Inflammatory macrophage treated with lipopolysaccharide for 1 hour (primary cell): ENCODE results near the gene BBS7.

ENCODE experiments used
- DNase-seq, 2 donors: peaks; one replicate each; pipeline ENCODE4 v3.0.0-alpha.2; 2020 to 2022

The BBS7 gene

GRCh38 chr4:121824171-121824527 lies 46.1 kb downstream of the BBS7 start:
- no peak for DNase-seq

- DNase-seq: peak; percentile 95 to 98
Observed at GRCh38 chr4:121823505-121824170, 46.6 kb downstream of the BBS7 start, which contains the start of gene CCNA2. Gene CCNA2, minus strand, starts transcription at chr4:121823883. Its CDS starts 255 bp downstream, at chr4:121823628.

- peak; percentile 48 to 52 for DNase-seq
Observed at GRCh38 chr4:121822796-121823504, 47.3 kb downstream of the BBS7 start.

GRCh38 chr4:121822047-121822446 lies 48.2 kb downstream of the BBS7 start:
- DNase-seq: no peak

- DNase-seq: no peak
Observed at GRCh38 chr4:121819216-121819965, 50.9 kb downstream of the BBS7 start.

GRCh38 chr4:121818215-121818614 lies 52.1 kb downstream of the BBS7 start:
- no peak for DNase-seq

GRCh38 chr4:121817701-121818100 lies 52.6 kb downstream of the BBS7 start:
- no peak for DNase-seq

GRCh38 chr4:121817006-121817405 lies 53.3 kb downstream of the BBS7 start:
- no peak for DNase-seq

- DNase-seq: no peak
Observed at GRCh38 chr4:121814756-121815155, 55.5 kb downstream of the BBS7 start.

GRCh38 chr4:121811122-121811521 lies 59.2 kb downstream of the BBS7 start:
- no peak for DNase-seq

GRCh38 chr4:121806411-121806810 lies 63.9 kb downstream of the BBS7 start:
- DNase-seq: no peak

- no peak for DNase-seq
Observed at GRCh38 chr4:121801715-121802075, 68.6 kb downstream of the BBS7 start.

- DNase-seq: peak; percentile 90 to 99
Observed at GRCh38 chr4:121800961-121801714, 69.1 kb downstream of the BBS7 start, which contains the start of gene EXOSC9. Gene EXOSC9, plus strand, starts transcription at chr4:121801323. Its CDS starts 102 bp downstream, at chr4:121801425.

GRCh38 chr4:121800638-121800960 lies 69.7 kb downstream of the BBS7 start:
- no peak for DNase-seq

- no peak for DNase-seq
Observed at GRCh38 chr4:121799867-121800501, 70.3 kb downstream of the BBS7 start.

GRCh38 chr4:121799208-121799823 lies 71.0 kb downstream of the BBS7 start:
- peak; percentile 17 to 24 for DNase-seq

- no peak for DNase-seq
Observed at GRCh38 chr4:121796283-121796682, 74.0 kb downstream of the BBS7 start.

- no peak for DNase-seq
Observed at GRCh38 chr4:121794505-121795188, 75.6 kb downstream of the BBS7 start.

- no peak for DNase-seq
Observed at GRCh38 chr4:121792966-121793365, 77.3 kb downstream of the BBS7 start.

GRCh38 chr4:121791481-121791880 lies 78.8 kb downstream of the BBS7 start:
- no peak for DNase-seq

GRCh38 chr4:121790976-121791375 lies 79.3 kb downstream of the BBS7 start:
- DNase-seq: no peak
